Stimulated activated CD8-positive, alpha-beta memory T cell treated with anti-CD3 and anti-CD28 coated beads, Interleukin-12 subunit alpha, Interleukin-12 subunit beta, amount 100 ng/mL, for 24 hours (primary cell): ENCODE measurements around the gene TOX2.

Experiments
- DNase-seq: peaks from one replicate; pipeline ENCODE4 v3.0.0-alpha.2; 2020; ENCODE audit errors: extremely low read depth

Gene TOX2

DNA sequence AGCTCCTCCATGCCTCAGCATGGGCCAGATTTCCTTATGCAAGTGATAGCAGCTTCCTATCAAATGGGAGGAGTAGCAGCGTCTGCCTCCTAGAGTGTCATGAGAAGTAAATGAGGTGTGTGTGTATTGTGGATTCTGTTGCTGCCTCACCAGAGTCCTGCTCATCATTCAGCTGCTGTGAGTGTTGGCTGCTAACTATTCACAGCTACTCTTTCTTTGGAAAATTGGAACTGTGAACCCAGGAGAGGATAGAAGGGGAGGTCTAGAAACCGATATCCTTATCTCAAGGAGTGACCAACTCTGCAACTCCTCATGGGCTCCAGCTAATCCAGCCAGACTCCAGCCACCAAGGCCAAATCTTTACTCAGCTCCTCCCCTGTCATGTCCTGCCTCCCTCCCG is 63.3 kb downstream of the TOX2 start:
- no peak for DNase-seq

DNA sequence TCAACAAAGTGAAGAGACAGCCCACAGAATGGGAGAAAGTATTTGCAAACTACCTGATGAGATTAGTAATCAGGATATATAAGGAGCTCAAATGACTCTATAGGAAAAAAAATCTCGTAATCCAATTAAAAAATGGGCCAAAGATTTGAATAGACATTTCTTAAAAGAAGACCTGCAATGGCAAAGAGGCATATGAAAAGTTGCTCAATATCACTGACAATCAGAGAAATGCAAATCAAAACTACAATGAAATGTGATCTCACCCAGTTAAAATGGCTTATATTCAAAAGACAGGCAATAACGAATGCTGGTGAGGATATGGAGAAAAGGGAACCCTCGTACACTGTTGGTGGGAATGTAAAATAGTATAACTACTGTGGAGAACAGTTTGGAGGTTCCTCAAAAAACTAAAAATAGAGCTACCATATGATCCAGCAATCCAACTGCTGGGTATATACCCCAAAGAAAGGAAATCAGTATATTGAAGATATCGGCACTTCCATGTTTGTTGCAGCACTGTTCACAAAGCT is 65.0 kb downstream of the TOX2 start:
- no peak for DNase-seq

- DNase-seq = no peak
Measured at GRCh38 chr20:43981540-43981939, 66.9 kb downstream of the TOX2 start.

GRCh38 chr20:43982016-43982415 is 67.4 kb downstream of the TOX2 start:
- no peak for DNase-seq

- no peak for DNase-seq
Measured at GRCh38 chr20:43982886-43983285, 68.2 kb downstream of the TOX2 start.

- no peak for DNase-seq
Measured at GRCh38 chr20:43983359-43983758, 68.7 kb downstream of the TOX2 start.

- no peak for DNase-seq
Measured at GRCh38 chr20:43983904-43984361, 69.3 kb downstream of the TOX2 start.

DNA sequence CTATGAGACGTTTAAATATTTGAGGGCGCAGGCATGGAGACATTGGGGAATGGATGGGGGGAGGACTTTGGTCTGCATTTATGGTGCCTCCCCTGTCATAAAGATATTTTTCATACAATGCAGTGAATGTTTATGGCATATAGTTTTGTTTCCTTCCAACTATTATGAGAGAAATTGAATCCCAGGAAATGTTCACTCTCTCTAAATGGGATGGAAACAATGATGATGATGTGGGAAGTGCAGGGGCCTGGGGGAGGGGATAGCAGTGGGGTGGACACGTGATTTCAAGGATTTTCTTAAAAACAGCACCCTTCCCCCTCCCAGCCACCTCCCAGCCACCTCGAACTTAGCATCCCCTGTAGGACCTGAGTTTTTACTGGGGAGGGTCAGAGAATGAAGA is 69.9 kb downstream of the TOX2 start:
- DNase-seq = no peak

- no peak for DNase-seq
Measured at GRCh38 chr20:43985121-43985520, 70.5 kb downstream of the TOX2 start.

- DNase-seq = no peak
Measured at GRCh38 chr20:43985608-43986316, 71.1 kb downstream of the TOX2 start.

- no peak for DNase-seq
Measured at GRCh38 chr20:43987018-43987417, 72.4 kb downstream of the TOX2 start.

DNA sequence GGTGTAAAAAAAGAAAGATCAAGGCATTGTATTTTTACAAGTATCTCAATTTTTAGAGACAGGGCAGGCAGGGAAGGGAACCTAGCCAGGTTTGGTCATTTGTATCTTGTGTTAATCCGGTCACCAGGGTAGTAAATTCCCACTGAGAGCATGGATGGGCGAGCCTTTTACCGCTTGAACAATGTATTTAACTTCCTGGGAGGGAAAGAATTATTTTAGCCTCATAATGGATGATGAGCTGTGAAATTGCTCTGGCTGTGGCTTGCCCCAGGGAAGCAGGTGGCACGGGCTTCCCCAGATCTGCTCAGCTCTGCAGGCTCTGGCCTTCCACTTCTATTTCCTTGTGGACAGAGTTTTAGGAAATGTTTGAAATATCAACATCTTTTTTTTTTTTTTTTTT is 72.9 kb downstream of the TOX2 start:
- DNase-seq = no peak

- DNase-seq = no peak
Measured at GRCh38 chr20:43988451-43988850, 73.8 kb downstream of the TOX2 start.

- no peak for DNase-seq
Measured at GRCh38 chr20:43988867-43989266, 74.2 kb downstream of the TOX2 start.

- no peak for DNase-seq
Measured at GRCh38 chr20:43991261-43991660, 76.6 kb downstream of the TOX2 start.

DNA sequence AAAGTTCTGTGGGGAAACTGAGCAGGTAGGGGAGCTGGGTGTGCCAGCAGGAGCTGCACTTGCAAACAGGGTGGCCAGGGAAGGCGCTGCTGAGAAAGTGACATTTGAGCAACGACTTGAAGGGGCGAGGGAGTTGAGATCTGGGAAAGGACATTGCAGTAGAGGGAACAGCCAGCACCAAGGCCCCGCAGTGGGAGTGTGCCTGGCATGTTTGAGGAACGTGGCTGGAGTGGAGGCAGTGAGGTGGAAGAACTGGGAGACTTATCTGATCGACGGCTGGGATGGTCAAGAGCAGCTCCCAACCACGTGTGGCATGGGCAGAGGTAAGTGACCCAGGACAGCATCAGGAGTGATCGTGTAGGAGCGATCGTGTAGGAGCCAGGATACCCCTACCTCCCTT is 77.3 kb downstream of the TOX2 start:
- no peak for DNase-seq

DNA sequence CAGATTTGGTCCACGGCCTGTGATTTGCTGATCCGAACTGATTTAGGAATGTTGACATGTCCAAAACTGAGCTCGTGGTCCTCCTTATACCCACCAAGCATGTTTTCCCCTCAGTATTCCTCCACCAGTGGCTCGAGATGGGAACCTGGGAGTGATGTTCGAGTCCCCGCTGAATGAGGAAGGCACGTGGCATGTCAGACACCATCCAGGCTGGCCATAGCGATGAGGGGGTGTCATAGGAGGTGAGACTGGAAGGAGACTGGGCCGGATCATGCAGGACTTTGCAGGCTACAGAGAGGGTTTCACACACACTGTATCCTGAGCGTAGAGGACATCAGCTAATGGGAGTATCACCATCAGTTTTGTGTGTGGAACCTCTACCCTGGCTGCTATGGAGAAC is 78.2 kb downstream of the TOX2 start:
- no peak for DNase-seq

GRCh38 chr20:43993560-43993959 is 78.9 kb downstream of the TOX2 start:
- DNase-seq = no peak

DNA sequence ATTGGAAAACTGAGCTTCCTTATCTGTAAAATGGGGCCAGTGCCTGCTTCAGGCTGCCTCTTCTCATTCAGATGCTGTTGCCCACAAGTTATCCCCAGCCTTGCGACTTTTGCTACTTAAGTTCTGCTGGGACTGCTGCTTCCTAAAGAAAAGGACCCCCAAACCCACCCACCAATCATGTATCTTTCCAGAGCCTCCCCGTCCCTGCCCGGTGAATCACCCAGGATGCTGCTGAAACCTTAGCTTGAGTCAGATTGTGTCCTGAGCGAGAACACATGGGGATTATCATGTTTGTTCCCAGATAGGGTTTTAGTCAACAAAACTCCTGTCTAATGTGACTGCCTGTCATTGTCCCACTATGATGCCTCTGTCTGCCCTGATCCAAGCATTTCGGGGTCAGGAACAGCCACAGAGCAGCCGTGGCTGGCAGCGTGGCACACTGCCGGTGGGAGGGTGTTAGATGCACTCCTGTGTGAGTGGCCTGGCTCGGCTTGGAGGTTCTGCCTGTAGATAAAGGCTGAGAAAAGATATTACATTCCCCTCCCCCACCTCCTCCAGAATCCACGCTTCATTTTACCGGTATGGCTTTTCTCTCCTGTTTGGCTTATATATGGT is 79.9 kb downstream of the TOX2 start:
- DNase-seq = no peak

DNA sequence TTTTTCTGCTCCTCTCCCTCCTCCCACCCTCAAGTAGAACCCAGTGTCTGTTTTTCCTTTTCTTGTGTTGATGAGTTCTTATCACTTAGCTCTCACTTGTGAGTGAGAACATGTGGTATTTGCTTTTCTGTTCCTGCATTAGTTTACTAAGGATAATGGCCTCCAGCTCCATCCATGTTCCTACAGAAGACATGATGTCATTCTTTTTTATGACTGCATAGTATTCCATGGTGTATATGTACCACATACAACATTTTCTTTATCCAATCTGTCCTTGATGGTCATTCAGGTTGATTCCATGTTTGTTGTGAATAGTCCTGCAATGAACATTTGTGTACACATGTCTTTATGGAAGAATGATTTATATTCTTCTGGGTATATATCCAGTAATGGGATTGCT is 81.0 kb downstream of the TOX2 start:
- DNase-seq = no peak

GRCh38 chr20:43996240-43996930 is 81.7 kb downstream of the TOX2 start:
- no peak for DNase-seq

- DNase-seq = no peak
Measured at GRCh38 chr20:43999848-44000247, 85.2 kb downstream of the TOX2 start.
